Measurements from ENCODE around the gene CLMN. TPM values are rescaled to one million over a fixed set of nuclear protein-coding genes. Genes with fewer than 3 reads are reported as not detected.

CLMN gene
- total and polyA plus RNA-seq, 10 of the 15 experiments (the other 5 are each of a cell fraction or from before 2014, with no cell fraction given): 7.8 to 49.3 (median 18.5) TPM

DNA sequence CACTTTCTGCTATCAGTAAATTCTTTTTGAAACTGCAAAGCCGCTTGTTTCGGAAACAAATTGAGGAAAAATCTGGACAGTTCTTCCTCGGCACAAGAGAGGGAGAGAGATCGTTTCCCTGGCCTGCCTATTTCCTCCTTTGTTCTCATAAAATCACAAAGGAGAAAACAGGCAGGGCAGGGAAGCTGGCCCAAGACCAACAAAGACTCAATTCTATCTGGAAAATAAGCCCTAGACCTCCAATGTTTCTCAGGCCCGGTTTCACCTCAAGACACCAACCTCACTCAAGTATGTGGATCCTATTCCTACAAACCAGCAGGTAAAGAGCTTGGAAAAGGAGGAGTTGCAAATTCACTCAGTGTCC is 181.9 kb downstream of the CLMN start:
- ChIA-PET RAD21 (ENCODE audit: unreplicated experiment) (interaction anchor here (1.2 kb wide), 1 partner anchor 225 kb away, joined by 3 read pairs; no protein-coding TSS in a partner anchor), SMC1A (ENCODE audit: uncharacterized antibody, unreplicated experiment) (interaction anchor here (0.7 to 1.5 kb wide), 5 partner anchors 12 to 70 kb away, joined by 3 to 5 read pairs (median 4); no protein-coding TSS in a partner anchor), POLR2A (interaction anchor here (0.6 kb wide), 1 partner anchor 144 kb away, joined by 3 read pairs; no protein-coding TSS in a partner anchor), CTCF (interaction anchor here (0.7 to 1.5 kb wide), 2 partner anchors 58 to 233 kb away, joined by 3 read pairs; no protein-coding TSS in a partner anchor)
- Histone ChIP-seq H3K27me3 (replicated peaks in 1 of 2; ENCODE audit: control insufficient read depth in 2 of 2, insufficient read depth in 2 of 2, low read length in 1 of 2) (no peaks in the 10 kb centered on the region), H2AFZ (ENCODE audit: control insufficient read depth, low read depth, low read length) (no peak overlapping the region), H3K4me1 (ENCODE audit: control insufficient read depth, insufficient read depth, low read length) (peaks cover 15% of the 10 kb centered on the region), H4K20me1 (ENCODE audit: control insufficient read depth, insufficient read depth) (no peaks in the 10 kb centered on the region), H3K9ac (ENCODE audit: control insufficient read depth, insufficient read depth, low read length) (no peak overlapping the region), H3K4me3 (no peak overlapping the region), H3K27ac (ENCODE audit: control insufficient read depth, insufficient read depth) (no peak overlapping the region), H3K4me2 (ENCODE audit: control insufficient read depth, insufficient read depth) (no peak overlapping the region), H3K36me3 (ENCODE audit: control insufficient read depth in 2 of 2, insufficient read depth in 2 of 2, low read length in 1 of 2) (peaks cover 1 to 18% of the 10 kb centered on the region in 2 experiments; a peak in 3 of 4 replicates), H3K9me3 (replicated peaks; ENCODE audit: control insufficient read depth, insufficient read depth, low read length) (no peaks in the 10 kb centered on the region), H3K79me2 (ENCODE audit: control insufficient read depth, insufficient read depth, low read length) (peaks cover 67% of the 10 kb centered on the region)
- TF ChIP-seq, protein P1, sequence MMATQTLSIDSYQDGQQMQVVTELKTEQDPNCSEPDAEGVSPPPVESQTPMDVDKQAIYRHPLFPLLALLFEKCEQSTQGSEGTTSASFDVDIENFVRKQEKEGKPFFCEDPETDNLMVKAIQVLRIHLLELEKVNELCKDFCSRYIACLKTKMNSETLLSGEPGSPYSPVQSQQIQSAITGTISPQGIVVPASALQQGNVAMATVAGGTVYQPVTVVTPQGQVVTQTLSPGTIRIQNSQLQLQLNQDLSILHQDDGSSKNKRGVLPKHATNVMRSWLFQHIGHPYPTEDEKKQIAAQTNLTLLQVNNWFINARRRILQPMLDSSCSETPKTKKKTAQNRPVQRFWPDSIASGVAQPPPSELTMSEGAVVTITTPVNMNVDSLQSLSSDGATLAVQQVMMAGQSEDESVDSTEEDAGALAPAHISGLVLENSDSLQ (IDR thresholded peaks at IDR 0.05): no peak
- TF ChIP-seq ZZZ3 (IDR thresholded peaks at IDR 0.05; ENCODE audit: control insufficient read depth, insufficient read length, low read depth) (no peak), MEF2A (IDR thresholded peaks at IDR 0.05; ENCODE audit: insufficient read depth, low read depth, low read length) (no peak), ETV6 (conservative IDR thresholded peaks at IDR 0.05 in 1 of 2, IDR thresholded peaks at IDR 0.05 in 1 of 2; ENCODE audit: borderline replicate concordance in 1 of 2, low read depth in 1 of 2) (no peak), RELA (IDR thresholded peaks at IDR 0.05; ENCODE audit: borderline replicate concordance, partially characterized antibody) (no peak), NRF1 (conservative IDR thresholded peaks at IDR 0.05; ENCODE audit: low read depth, low read length) (no peak)
- TF ChIP-seq, protein P2, sequence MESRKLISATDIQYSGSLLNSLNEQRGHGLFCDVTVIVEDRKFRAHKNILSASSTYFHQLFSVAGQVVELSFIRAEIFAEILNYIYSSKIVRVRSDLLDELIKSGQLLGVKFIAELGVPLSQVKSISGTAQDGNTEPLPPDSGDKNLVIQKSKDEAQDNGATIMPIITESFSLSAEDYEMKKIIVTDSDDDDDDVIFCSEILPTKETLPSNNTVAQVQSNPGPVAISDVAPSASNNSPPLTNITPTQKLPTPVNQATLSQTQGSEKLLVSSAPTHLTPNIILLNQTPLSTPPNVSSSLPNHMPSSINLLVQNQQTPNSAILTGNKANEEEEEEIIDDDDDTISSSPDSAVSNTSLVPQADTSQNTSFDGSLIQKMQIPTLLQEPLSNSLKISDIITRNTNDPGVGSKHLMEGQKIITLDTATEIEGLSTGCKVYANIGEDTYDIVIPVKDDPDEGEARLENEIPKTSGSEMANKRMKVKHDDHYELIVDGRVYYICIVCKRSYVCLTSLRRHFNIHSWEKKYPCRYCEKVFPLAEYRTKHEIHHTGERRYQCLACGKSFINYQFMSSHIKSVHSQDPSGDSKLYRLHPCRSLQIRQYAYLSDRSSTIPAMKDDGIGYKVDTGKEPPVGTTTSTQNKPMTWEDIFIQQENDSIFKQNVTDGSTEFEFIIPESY (IDR thresholded peaks at IDR 0.05): no peak
- TF ChIP-seq, protein P3, sequence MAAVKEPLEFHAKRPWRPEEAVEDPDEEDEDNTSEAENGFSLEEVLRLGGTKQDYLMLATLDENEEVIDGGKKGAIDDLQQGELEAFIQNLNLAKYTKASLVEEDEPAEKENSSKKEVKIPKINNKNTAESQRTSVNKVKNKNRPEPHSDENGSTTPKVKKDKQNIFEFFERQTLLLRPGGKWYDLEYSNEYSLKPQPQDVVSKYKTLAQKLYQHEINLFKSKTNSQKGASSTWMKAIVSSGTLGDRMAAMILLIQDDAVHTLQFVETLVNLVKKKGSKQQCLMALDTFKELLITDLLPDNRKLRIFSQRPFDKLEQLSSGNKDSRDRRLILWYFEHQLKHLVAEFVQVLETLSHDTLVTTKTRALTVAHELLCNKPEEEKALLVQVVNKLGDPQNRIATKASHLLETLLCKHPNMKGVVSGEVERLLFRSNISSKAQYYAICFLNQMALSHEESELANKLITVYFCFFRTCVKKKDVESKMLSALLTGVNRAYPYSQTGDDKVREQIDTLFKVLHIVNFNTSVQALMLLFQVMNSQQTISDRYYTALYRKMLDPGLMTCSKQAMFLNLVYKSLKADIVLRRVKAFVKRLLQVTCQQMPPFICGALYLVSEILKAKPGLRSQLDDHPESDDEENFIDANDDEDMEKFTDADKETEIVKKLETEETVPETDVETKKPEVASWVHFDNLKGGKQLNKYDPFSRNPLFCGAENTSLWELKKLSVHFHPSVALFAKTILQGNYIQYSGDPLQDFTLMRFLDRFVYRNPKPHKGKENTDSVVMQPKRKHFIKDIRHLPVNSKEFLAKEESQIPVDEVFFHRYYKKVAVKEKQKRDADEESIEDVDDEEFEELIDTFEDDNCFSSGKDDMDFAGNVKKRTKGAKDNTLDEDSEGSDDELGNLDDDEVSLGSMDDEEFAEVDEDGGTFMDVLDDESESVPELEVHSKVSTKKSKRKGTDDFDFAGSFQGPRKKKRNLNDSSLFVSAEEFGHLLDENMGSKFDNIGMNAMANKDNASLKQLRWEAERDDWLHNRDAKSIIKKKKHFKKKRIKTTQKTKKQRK (IDR thresholded peaks at IDR 0.05; ENCODE audit: low read depth, low read length): no peak
- in situ Hi-C loops (cut with MboI): no loop called here
- intact Hi-C loops (cut with micrococcal nuclease; ENCODE audit: unreplicated experiment): no loop called here
- no peak for FAIRE-seq
- BruUV-seq (replicated peaks): no TSS peak
- no peak for DNase-seq (ENCODE audit: low read depth, low spot score)
- 91% methylated on average over 5 of the region's 5 CpGs for WGBS (ENCODE audit: insufficient coverage, insufficient replicate concordance, low lambda C conversion rate, missing lambda C conversion rate)
- ATAC-seq: no peak

All from GM12878 (cell line).